Activated T-cell treated with anti-CD3 and anti-CD28 coated beads, Interleukin-2, amount 50 U/mL, for 4 hours (primary cell): Measurements from ENCODE around the gene CDK2AP2. TPM values are rescaled to one million over a fixed set of nuclear protein-coding genes. Genes with fewer than 3 reads are reported as not detected.

Experiments
- ATAC-seq, 2 donors: fragments of 200-7000 bp; cut with Tn5 transposase; one replicate each; pipeline ENCODE4 v1.10.0; 2021
- DNase-seq: peaks from one replicate; pipeline ENCODE4 v3.0.0-alpha.2; 2020
- H3K27me3 Mint-ChIP-seq: one replicate; pipeline ENCODE4 v1.8.0; 2021; ENCODE audit warnings: low read depth, mixed read lengths
- H3K36me3 Mint-ChIP-seq: one replicate; pipeline ENCODE4 v1.8.0; 2022; ENCODE audit warnings: mixed read lengths; ENCODE audit not compliant: insufficient read depth
- H3K4me1 Mint-ChIP-seq: one replicate; pipeline ENCODE4 v1.8.0; 2021; ENCODE audit warnings: low read depth, mixed read lengths
- H3K4me3 Mint-ChIP-seq: one replicate; pipeline ENCODE4 v1.8.0; 2021; ENCODE audit warnings: mild to moderate bottlenecking, moderate library complexity, mixed read lengths
- H3K9me3 Mint-ChIP-seq: one replicate; pipeline ENCODE4 v1.8.0; 2021; ENCODE audit warnings: mixed read lengths
- total RNA-seq, 3 donors: library from RNA; stranded (reverse); gene quantifications; one replicate each; pipeline ENCODE4 v1.2.1, GENCODE V29; 2021

The CDK2AP2 gene
- total RNA-seq, 3 donors from 2014 or later = 79.1 to 89.1 (median 86.2) TPM

DNA sequence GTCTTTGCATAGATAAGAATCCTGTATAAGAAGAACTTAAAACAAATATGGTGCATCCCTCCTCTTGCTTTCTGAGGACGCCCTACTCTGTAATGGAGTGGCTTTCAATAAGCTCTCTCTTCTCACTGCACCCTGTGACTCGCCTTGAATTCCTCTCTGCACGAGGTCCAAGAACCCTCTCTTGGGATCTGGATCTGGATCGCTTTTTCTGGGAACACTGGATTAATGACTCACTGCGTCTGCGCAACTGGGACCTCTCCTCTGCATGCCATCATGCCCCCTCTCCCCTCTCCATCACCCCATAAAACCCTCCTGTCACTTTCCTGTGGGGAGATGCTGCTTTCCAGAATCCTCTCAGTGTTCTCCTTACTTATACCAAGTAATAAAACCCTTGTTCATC is 30.3 kb upstream of the CDK2AP2 start:
- H3K4me1 Mint-ChIP-seq = no peaks in the 10 kb centered on the region
- no peak for DNase-seq
- peaks cover 10% of the 10 kb centered on the region for H3K9me3 Mint-ChIP-seq
- no peak for ATAC-seq
- peaks cover 3% of the 10 kb centered on the region for H3K27me3 Mint-ChIP-seq
- no peak overlapping the region for H3K4me3 Mint-ChIP-seq
- no peaks in the 10 kb centered on the region for H3K36me3 Mint-ChIP-seq

DNA sequence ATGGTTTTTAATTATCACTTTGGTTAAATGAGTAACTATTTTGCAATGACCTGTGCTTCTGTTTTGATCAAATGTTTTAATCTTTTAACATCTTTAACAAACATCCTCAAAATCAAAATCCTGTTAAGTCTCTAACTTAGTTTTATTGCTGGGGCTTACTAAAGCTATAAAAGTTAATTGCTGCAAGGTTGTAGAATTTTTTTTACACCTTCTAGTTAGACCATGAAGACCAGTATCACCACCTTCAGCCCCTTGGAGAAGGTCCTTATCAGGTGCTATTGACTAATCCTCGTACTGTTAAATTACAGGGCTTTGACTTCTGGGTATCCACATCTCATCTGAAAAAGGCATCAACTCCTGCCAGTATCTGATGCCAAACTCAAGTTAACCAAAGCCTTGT is 27.6 kb upstream of the CDK2AP2 start:
- Mint-ChIP-seq H3K27me3 (peaks cover 3% of the 10 kb centered on the region), H3K9me3 (peaks cover 10% of the 10 kb centered on the region), H3K4me1 (no peaks in the 10 kb centered on the region), H3K4me3 (no peak overlapping the region), H3K36me3 (no peaks in the 10 kb centered on the region)
- no peak for ATAC-seq
- DNase-seq = no peak

DNA sequence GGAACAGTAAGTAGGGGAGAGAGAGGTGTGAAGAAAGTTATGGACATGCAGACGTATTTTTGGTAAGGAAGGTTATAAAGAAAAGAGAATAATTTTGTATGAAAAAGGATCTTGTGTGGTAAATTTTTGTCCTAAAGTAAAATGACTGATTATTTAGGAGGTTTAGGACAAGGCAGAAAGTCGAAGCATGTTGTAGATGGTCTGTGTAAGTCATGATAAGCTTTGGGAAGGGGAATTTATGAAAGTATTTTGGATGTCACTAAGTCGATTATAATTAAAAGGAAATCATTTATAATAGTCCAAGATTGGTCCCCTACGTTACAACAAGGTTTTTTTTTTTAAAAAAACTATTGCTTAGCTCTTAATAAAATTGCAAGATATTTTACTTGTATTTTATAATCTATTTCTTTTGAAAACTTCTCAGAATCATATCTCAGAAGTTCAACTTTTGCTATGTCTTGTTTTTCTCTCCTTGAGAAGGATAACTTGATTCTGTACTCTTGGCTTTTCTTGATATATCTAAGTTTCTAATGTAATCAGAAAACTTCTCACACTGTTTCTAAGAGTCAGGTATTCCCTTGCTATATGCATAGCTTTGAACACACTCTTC is 26.2 kb upstream of the CDK2AP2 start:
- Mint-ChIP-seq H3K4me1 (no peaks in the 10 kb centered on the region), H3K27me3 (peaks cover 5% of the 10 kb centered on the region), H3K9me3 (peaks cover 10% of the 10 kb centered on the region), H3K36me3 (no peaks in the 10 kb centered on the region), H3K4me3 (no peak overlapping the region)
- DNase-seq (no peak), ATAC-seq (no peak)

DNA sequence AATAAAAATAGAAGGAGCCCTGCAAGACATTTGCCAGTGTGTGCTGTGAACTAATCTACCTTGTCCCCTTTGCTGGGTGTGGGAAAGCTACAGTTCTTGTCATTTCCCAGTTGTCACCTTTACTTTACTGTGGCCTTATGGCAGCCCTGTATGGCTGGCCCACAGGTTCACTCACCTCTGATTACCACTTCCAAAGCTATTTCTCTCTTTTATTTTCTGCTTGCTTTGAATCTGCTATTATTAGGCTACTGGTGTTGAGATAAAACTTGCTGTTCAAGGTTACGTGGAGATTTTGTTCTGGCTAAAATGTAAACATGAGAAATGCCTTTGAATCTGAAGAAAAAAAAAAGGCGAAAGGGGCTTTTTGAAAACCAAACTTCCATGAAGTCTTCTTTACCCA is 24.9 kb upstream of the CDK2AP2 start:
- no peak for ATAC-seq

DNA sequence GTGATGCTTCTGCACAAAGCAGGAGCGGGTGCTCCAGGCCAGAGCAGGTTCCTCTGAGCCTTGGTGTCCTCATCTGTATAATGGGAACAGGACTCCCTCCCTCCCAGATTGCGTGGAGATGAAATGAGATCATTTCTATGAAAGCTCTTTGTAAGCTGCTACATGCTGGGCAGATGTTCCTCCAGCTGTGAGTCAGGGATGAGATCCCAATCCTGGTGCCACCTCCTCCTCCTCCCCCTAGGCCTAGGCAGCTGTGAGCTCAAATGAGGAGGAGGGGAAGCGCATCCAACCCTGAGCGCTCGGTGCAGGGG is 22.3 kb upstream of the CDK2AP2 start:
- no peaks in the 10 kb centered on the region for H3K4me1 Mint-ChIP-seq

More for the DNA sequence above, 24.9 kb upstream of the CDK2AP2 start:
- Mint-ChIP-seq H3K9me3 (peaks cover 10% of the 10 kb centered on the region), H3K4me1 (no peaks in the 10 kb centered on the region), H3K27me3 (peaks cover 6% of the 10 kb centered on the region), H3K4me3 (no peak overlapping the region), H3K36me3 (no peaks in the 10 kb centered on the region)
- no peak for DNase-seq

DNA sequence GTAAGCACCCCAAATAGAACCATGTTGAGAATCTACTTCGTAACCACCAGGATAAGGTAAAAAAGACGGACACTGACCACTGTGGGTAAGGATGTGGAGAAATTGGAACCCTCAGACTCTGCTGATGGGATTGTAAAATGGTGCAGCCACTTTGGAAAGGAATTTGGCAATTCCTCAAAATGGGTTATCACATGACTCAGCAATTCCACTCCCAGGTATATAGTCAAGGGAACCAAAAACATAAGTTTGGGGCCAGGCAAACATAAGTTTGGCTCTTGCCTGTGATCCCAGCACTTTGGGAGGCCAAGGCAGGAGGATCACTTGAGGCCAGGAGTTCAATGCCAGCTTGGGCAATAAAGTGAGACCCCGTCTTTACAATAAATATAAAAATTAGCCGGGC is 20.4 kb upstream of the CDK2AP2 start:
- Mint-ChIP-seq H3K9me3 (no peaks in the 10 kb centered on the region), H3K27me3 (peaks cover 3% of the 10 kb centered on the region), H3K4me3 (no peak overlapping the region), H3K36me3 (no peaks in the 10 kb centered on the region), H3K4me1 (no peaks in the 10 kb centered on the region)
- no peak for DNase-seq
- ATAC-seq = no peak

More for the DNA sequence above, 22.3 kb upstream of the CDK2AP2 start:
- no peak overlapping the region for H3K4me3 Mint-ChIP-seq
- no peaks in the 10 kb centered on the region for H3K36me3 Mint-ChIP-seq
- H3K9me3 Mint-ChIP-seq = peaks cover 10% of the 10 kb centered on the region
- peaks cover 6% of the 10 kb centered on the region for H3K27me3 Mint-ChIP-seq
- DNase-seq (no peak), ATAC-seq (no peak)

DNA sequence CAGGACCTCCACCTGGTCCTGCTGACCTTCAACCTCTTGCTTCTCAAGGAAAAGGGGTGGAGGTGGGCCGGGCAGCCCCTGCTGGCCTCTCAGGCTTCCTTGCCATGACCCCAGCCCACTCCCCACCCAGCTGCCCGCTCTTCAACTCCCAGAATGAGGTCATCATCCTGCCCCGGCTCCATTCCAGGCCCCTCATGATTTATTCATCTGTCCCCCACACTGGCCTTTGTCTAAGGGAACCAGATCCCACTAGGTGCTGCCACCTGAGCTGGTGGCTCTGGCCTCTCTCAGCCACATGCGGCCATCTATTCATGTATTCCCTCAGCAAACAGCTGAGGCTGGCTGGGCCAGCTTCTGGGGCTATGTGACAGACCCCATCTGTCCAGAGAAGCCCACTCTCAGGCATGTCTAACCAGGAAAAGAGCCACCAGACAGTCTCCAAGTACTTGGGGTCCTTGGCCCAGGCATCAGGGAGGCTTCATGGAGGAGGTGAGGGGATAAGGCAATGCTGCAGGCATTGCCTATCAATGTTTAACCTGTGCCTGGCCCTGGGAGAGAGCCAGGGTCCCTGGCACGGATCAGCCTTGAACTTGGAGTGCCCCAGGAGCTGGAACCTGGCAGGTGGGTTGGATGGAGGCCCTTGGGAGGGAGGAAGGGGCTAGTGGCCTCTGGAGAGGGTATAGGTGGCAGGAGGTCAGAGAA is 17.5 kb upstream of the CDK2AP2 start:
- Mint-ChIP-seq H3K4me3 (no peak overlapping the region), H3K9me3 (no peaks in the 10 kb centered on the region), H3K4me1 (no peaks in the 10 kb centered on the region), H3K36me3 (no peaks in the 10 kb centered on the region), H3K27me3 (peaks cover 3% of the 10 kb centered on the region)
- DNase-seq (no peak), ATAC-seq (no peak)

DNA sequence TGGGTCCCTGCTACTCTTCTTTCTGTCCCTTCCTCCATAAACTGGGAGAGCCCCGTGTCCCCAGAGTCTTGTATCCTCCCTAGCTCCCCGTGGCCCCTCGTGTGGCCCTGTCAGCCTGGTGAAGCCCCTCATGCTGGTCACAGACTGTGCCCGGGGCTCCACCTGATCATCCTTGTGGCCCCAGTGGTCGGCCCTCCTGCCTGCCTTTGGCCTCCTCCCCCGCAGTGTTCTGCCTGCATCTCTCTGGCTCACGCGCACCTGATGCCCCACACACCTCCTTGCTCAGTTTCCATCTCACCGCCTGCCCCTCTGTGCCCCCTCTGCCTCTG is 16.5 kb upstream of the CDK2AP2 start:
- Mint-ChIP-seq H3K27me3 (peaks cover 3% of the 10 kb centered on the region), H3K36me3 (no peaks in the 10 kb centered on the region), H3K4me1 (no peaks in the 10 kb centered on the region), H3K9me3 (no peaks in the 10 kb centered on the region), H3K4me3 (no peak overlapping the region)
- no peak for DNase-seq
- ATAC-seq = no peak

DNA sequence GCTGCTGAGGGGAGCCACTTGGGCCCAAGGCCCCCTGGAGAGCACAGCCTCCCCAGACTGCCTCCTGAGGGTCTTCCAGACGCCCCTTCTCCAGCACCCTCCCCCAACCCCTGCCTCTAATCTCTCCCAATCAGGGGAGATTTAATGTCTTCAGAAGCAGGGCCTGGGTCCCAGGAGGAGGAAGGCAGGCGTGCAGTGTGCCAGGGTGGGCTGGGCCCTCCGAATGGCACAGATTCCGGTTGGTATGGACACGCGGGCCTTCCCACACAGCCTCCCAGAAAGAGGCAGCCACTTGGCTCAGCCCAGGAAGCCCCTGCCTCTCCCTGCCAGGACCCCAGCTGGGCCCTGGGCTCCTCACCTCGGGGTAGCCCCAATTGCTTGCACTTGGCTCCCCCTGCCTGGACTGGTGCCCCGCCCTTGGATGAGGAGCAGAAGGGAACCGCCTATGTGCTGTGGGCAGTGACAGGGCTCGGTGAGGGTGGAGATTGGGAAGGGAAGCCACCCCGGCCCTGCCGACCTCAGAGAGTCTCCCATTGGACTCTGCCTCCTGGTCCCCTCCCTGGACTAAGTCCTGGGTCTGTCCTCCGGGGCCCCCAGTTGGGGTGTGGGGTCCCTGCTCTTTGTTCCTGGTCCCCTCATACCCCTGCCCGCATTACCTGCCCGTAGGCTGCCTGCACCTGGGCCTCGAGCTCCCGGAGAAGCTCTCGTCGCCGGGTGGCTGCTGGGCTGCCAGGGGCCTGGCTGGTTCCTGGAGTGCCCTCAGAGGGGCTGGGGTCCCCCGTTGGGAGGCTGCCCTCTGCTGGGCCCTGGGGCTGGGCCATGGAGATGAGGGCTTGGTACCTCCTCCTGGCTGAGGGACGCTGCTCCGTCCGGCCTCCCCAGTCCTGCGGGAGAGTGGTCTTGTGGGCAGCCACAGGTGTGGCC is 15.9 kb upstream of the CDK2AP2 start:
- Mint-ChIP-seq H3K36me3 (no peaks in the 10 kb centered on the region), H3K9me3 (no peaks in the 10 kb centered on the region), H3K27me3 (no peaks in the 10 kb centered on the region), H3K4me3 (no peak overlapping the region), H3K4me1 (no peaks in the 10 kb centered on the region)
- DNase-seq (no peak), ATAC-seq (no peak)

DNA sequence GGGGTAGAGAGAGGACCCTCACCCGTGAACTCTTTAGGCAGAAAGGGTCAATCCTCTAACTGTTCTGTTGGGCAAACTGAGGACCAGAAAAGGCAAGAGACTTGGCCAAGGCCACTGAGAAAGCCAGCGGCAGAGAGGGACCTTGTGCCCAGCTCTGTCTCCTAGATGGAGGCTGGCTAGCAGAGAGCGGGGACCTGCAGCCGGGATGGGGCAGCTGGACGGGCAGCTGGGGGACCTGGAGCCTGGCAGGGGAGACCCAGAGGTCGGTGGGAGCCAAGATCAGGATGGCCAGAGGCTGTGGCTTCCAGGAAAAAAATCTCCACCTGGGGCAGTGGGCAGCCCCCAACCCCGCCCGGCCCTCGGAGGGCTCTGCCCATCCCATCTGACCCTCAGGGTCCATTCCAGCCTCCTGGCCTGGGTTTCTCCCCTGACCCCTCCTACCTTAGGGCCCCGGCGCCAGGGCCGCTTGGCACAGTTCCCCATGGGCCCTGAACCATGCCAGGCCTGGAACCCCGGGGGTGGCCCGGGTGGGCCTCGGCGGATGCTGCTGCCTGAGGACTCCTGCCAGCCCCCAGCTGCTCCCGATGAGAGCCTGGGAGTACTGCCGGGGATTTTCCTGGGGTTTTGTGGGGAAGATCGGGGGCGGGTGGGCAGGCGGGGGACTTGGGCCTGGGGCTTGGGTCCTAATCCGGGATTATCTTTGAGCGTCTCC is 15.0 kb upstream of the CDK2AP2 start, which contains the start of gene CABP2:
Gene CABP2 (minus strand): TSS at position 603 of the 712 bp plus-strand sequence. CDS start 120 bp downstream, at position 483.
- Mint-ChIP-seq H3K27me3 (no peaks in the 10 kb centered on the region), H3K9me3 (no peaks in the 10 kb centered on the region), H3K4me1 (no peaks in the 10 kb centered on the region), H3K36me3 (no peaks in the 10 kb centered on the region), H3K4me3 (no peak within 1 kb of the TSS)
- ATAC-seq (no peak), DNase-seq (no peak)

DNA sequence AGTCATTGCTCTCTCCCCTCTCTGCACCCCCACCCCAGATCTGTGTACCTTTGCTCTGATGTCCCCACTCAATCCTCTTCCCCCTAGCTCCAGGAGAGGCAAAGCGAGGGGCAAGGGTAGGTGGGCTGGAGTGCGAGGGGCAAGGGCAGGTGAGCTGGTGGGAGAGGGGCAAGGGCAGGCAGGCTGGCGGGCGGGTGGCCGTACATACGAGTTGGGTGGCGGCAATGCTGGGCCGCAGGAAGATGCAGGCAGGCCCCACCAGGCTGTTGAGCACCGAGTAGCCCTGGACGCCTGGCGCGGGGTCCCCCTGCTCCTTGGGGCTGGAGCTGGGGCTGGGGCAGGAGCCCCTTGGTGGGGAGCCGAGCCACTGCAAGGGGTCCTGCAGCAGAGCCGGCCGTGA is 14.4 kb upstream of the CDK2AP2 start:
- no peak overlapping the region for H3K4me3 Mint-ChIP-seq
- ATAC-seq (no peak), DNase-seq (no peak)
- no peaks in the 10 kb centered on the region for H3K27me3 Mint-ChIP-seq
- H3K9me3 Mint-ChIP-seq = no peaks in the 10 kb centered on the region
- H3K4me1 Mint-ChIP-seq = no peaks in the 10 kb centered on the region
- H3K36me3 Mint-ChIP-seq = no peaks in the 10 kb centered on the region

DNA sequence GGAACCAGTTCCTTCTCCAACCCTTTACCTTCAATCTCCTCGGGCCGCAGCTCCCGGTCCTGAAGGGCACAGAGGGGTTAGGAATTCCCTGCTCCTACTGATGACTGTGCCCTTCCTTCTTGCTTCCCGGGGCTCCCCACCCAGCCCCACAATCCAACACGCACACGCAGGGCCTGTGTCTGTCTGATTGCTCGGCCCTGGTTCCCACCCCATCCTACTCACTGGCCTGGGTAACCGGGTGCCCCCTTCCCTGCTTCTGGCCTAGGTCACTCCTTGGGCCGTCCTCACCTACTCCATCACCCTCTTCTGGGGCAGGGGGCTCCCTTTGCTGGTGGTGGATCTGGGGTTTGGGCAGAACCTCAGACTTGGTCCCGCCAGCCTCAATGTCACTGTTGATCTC is 14.0 kb upstream of the CDK2AP2 start:
- no peak for ATAC-seq
- no peak overlapping the region for H3K4me3 Mint-ChIP-seq
- H3K4me1 Mint-ChIP-seq = no peaks in the 10 kb centered on the region
- DNase-seq = no peak
- H3K27me3 Mint-ChIP-seq = no peaks in the 10 kb centered on the region
- H3K36me3 Mint-ChIP-seq = no peaks in the 10 kb centered on the region
- H3K9me3 Mint-ChIP-seq = no peaks in the 10 kb centered on the region

DNA sequence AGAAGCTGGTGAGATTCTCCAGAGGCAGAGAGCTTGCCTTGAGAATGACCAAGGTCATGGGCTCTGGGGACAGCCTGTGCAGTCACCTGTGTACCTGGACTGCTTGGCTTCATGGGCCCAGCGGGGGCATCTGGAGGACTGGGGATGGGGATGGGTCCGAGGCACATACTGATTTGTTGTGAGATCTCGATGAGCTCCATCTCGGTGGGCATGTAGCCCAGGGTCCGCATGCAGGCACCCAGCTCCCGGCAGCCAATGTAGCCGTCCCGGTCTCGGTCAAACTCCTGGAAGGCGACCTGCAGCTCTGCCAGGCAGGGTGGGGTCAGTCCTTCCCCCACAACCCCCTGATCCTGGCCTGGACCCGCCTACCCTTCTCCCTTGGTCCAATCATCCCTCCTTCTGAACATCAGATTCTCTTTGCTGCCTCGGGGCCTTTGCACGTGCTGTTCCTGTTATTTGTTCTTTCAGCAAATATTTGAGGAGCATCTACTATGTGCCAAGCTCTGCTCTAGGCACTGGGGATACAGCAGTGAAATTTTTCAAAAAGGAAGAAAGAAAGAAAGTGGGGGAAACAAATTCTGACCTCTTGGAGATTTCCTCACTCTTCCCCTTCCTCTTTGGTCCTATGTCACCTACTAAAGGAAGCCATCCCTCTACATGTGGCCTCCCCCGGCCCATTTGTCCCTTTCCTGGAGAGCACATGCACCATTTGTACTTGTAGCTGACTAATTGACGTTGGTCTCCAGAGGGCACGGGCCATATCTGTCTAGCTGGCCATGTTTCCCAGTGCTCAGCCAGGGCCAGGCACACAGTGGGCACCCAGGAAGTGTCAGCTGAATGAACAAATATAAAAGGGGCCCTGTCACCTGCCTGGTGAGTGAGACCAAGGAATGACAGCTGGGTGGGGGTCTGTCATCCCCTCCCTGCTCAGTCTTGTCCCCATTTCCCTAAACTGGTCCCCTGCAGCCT is 13.2 kb upstream of the CDK2AP2 start:
- Mint-ChIP-seq H3K4me1 (no peaks in the 10 kb centered on the region), H3K4me3 (no peak overlapping the region), H3K27me3 (no peaks in the 10 kb centered on the region), H3K36me3 (no peaks in the 10 kb centered on the region), H3K9me3 (no peaks in the 10 kb centered on the region)
- DNase-seq (no peak), ATAC-seq (no peak)
